ENCODE results near the gene BLOC1S6.

BLOC1S6 gene, protein sequence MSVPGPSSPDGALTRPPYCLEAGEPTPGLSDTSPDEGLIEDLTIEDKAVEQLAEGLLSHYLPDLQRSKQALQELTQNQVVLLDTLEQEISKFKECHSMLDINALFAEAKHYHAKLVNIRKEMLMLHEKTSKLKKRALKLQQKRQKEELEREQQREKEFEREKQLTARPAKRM

DNA sequence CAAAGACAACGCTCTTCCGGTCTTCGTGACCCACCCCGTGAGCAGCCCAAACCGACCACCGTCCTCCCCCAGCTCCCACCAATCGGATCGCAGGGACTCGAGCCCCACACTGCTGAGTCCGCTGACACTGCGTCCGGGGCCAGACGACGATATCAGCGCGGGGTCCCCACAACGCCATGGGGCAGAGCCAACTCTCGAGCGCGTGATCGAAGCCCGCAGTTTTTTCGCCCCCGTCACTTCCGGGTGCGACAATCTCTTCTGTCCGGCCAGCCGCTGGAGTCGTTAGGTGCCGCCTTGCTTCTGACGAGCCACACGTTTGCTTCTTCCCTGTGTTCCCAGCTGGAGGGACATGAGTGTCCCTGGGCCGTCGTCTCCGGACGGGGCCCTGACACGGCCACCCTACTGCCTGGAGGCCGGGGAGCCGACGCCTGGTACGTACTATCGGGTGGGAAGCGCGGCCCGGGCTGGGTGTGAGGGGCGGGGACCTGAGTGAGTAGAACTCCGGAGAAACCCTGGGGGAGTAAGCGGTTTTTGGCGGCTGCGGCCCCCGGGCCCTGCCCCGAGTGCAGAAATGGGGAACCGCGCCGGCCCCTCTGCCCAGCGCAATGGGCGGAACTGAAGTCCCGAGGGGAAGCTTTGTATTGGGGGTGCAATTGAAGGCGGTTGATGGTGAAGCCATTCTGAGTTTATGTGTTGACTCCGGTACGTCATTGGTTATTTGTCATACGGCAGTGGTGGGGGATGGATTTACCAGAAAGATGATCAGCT, at the start of gene BLOC1S6:
Gene BLOC1S6, plus strand, starts transcription at position 285 of the 768 bp plus-strand sequence. Its CDS starts 65 bp downstream, at position 350.
- DNase-seq (peak; percentile 90), ATAC-seq (peak; percentile 91)

DNA sequence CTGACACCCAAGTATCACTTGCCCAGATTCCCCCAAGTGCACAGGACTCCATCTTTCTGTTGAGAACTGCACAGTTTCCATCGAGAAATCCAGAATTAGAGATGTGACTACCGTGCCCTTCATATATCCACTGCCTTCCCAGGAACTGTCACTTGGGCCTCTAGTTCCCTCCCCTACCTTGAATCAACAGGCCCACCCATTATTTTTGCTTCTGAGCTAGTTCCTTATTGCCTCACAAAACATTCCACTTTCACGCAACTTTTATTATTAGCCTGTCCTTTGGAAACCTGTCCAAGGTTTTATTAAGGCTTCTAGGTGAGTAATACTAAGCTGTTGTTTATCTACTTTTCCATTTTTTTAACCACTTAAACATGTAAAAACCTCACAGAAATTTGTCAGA, 47.5 kb upstream of the BLOC1S6 start:
- no peak for ATAC-seq
- DNase-seq: no peak

DNA sequence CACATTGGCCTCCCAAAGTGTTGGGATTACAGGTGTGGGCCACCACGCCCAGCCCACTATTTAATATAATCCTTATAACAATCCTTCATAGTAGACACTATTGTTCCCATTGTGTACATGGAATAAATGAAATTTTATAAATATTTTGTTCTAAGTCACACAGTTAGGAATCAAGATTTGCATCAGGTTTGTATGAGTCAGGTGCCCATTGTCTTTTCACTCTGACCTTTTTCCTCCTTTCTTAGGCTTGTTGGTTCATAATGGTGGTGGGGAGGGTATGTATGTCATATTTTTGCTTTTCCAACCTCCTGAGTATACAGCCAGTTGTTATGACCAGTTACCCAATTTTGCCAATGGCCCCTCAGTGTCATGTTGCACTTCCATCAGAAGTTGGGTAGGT, 46.6 kb upstream of the BLOC1S6 start:
- ATAC-seq (no peak), DNase-seq (no peak)

DNA sequence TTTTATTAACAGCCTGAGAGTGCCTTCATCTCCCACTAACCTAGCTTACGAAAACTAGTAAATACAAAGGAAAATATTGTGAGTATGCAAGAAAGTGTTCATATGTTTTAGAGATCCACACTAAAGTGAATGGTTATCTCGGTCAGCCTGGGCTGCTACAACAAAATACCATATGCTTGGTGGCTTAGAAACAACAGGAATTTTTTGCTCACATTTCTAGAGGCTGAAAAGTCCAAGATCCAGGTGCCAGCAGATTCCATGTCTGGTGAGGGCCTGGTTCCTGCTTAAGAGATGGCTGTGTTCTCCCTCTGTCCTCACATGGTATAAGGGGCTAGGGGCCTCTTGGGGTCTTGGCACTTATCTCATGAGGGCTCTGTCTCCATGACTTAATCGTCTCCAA, 44.1 kb upstream of the BLOC1S6 start:
- ATAC-seq (no peak), DNase-seq (no peak)

DNA sequence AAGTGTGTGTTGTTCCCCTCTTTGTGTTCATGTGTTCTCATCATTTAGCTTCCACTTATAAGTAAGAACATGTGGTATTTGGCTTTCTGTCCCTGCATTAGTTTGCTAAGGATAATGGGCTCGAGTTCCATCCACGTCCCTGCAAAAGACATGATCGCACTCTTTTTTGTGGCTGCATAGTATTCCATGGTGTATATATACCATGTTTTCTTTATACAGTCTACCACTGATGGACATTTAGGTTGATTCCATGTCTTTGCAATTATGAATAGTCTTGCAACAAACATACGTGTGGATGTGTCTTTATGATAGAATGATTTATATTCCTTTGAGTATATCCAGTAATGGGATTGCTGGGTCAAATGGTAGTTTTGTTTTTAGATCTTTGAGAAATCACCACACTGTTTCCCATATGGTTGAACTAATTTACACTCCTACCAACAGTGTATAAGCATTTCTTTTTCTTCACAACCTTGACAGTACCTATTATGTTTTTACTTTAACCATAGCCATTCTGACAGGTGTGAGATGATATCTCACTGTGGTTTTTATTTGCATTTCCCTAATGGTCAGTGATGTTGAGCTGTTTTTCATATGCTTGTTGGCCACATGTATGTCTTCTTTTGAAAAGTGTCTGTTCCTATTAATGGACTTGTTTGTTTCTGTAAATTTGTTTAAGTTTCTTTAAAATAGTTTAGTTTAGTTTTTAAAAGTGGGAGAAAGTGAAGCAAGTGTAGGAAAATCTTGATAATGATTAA, 42.7 kb upstream of the BLOC1S6 start:
- no peak for ATAC-seq
- DNase-seq: no peak

DNA sequence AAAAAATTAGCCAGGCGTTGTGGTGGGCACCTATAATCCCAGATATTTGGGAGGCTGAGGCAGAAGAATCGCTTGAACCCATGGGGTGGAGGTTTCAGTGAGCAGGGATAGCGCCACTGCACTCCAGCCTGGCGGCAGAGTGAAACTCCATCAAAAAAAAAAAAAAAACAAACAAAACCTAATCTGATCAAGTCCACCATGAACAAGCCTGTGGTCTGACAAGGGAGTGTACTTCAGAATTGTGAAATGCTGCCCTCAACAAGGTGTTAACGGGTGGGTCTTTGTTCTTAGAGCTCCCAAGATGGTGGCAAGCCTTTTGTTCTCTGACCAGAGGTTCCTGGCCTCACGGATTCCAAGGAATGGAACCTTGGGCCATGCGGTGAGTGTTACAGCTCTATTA, 40.4 kb upstream of the BLOC1S6 start:
- ATAC-seq (no peak), DNase-seq (no peak)

DNA sequence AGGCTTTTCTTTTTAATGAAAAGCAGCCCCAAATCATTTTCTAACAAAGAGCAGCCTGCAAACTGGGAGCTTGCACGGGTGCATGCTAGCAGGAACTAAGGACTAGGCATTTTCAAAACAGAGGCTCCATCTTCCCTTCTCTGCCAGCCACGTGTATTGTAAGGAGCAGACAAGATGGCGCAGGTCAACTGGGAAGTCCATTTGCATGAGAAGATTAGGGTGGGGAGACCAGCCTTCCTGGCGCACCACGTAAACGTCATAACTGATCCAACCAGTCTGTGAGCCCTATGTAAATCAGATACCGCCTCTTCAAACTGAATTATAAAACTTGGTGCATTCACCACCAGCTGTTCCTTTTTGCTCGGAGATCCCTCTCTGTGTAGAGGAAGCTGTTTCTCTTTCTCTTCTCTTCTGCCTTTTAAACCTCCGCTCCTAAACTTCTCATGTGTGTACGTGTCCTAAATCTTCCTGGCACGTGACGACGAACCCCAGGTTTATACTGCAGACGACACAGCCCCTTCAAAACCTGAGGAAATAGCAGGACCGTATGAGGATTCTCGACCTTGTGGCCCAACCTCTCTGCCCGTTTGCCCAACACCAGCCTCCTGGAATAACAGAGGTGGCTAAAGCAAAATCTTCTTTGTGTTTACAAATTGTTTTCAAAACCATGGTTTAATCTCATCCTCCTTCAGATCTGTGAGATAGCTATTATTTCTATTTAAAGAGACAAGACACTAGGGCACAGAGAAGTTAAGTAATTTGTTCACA, 38.2 kb upstream of the BLOC1S6 start:
- ATAC-seq (no peak), DNase-seq (no peak)

DNA sequence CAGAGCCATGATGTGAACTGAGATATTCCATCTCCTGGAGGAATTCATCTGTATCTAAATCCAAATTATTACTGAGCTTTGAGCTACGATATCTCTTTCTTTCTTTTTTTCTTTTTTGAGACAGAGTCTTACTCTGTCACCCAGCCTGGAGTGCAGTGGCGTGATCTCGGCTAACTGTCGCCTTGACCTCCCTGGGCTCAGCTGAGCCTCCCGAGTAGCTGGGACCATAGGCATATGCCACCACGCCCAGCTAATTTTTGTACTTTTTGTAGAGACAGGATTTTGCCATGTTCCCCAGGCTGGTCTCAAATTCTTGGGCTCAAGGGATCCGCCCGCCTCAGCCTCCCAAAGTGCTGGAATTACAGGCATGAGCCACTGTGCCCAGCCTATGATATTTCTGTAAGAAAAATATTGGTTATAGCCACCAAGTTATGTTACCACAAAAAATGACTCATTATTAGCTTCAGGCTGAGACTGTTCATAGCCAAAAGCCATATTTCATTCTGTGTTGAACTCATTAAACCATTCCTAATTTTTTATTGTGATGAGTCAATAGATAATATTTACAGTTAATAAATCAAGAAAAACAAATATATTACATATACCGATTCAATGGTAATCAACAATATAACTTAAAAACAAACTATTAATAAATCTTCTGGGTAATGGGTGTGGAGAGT, 37.5 kb upstream of the BLOC1S6 start:
- no peak for ATAC-seq
- no peak for DNase-seq

DNA sequence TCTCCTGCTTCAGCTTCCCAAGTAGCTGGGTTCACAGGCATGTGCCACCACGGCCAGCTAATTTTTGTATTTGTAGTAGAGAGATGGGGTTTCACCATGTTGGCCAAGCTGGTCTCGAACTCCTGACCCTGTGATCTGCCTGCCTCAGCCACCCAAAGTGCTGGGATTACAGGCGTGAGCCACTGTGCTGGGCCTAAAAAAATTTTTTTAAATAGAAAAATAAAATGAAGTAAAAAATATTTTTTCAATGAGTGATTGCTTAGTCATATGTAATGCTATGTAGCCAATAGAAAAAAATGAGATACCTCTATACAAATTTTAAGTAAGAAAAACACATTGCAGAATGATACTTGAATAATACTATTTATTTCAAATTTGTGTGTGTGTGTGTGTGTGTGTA, 36.7 kb upstream of the BLOC1S6 start:
- ATAC-seq (no peak), DNase-seq (no peak)

DNA sequence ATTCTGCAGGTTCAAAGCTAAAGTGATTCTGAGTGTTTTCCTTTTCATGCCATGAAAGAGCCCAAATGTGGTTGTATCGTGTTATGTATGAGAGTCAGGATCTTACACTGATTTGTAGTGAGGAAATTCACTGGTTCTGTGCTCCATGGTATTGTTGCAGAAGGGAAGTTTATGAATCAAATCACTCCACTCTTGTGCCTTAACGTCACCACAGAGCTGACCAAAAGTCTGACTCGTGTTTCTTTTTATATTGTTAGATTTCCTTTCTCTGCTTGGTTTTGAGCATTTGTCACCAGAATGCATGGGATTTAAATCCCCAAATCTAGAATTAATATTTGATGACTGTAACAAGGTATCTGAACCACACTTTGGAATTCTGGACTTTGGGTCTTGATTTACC, 35.5 kb upstream of the BLOC1S6 start:
- DNase-seq: no peak
- no peak for ATAC-seq

DNA sequence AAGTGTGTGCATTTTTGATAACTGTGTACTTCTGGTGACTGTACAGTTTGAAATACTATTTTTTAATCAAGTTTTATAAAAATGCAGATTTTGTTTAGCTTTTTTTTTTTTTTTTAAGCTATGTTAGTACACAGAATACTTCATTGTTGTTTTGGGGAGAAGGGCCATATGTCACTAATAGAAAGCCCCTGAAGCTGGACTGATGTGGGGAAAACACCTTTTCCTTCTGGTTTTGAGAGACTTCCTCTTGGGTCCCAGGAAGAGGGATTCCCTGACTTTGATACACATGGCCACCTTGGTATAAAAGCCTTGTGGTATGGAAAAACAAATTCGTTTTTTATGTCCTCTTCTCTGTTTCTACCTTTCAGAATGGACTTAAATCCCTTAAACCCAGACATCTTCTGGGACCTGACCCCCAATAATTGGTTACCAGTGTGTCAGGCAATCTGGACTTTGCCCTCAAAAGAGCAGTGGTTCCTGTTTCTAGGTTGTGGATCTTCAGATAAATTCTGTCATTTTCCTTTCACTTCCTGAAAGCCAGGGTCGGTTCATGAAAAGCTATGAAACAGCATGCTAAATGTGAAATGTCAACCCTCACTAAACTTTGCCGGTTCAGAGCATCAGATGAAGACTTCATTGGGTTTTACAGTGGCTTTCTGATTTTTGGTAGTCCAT, 31.1 kb upstream of the BLOC1S6 start:
- no peak for DNase-seq
- no peak for ATAC-seq

DNA sequence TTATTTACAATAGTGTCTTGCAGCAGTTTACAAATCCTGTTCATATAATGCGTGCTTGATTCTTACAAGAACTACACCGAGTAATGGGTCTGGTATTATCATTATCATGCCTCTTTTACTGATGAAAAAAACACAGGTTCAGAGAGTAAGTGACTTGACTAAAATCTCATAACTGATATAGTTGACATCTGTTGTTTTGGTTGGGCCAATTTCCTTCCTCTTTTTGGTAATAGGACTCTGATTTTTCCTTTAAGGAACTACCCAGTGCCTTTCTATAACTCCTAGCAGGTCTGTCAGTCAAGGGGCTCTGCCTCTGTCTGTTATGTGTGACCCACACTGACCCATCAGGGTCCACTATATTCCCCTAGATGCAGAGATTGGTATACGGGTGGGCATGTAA, 14.6 kb upstream of the BLOC1S6 start:
- no peak for ATAC-seq
- DNase-seq: no peak

DNA sequence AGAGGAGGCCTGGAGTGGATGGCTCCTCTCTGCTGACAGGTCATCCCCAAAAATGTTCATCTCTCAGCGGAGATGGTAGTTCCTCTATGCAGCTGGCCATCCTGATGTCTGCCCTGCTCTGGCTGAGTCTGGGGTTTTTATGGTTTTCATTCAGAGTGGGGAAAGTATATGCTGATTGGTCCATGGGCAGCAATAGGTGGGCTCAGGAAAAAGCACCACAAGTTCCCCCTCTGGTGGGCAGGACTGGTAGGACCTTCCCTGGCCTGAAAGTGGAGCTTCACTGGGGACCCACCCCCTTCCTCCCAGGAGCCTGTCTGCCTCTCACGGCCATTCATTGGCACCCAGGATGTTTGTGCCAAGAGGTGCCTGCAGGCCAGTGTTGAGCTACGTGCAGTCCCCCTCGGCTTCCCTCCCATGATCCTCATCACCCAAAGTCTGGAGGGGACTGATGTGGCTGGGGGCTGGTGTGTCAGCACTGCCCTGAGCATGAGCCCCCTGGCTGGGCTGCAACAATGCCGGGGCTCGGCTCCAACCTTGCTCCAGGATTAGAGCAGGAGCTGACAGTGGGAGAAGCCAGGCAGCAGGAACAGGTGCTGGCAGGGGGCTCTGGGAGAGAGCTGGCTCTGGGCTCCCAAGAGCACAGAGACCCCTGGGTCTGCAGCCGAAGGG, 13.1 kb upstream of the BLOC1S6 start:
- DNase-seq (peak; percentile 34), ATAC-seq (peak; percentile 55)

DNA sequence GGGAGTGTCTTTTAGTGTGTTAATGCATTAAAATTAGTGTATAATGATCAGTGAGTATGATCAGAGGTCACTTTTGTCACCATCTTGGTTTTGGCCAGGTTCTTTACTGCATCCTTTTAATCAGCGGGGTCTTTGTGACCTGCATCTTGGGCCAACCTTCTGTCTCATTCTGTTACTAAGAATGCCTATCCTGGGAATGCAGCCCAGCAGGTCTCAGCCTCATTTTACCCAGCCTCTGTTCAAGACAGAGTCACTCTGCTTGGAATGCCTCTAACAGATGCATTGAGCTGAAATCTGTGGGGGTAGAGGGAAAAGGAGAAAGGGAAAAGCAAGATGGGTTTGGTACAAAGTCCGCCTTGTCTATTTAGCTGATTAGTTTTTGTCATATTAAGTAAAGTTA, 5.3 kb upstream of the BLOC1S6 start:
- ATAC-seq: no peak
- no peak for DNase-seq

DNA sequence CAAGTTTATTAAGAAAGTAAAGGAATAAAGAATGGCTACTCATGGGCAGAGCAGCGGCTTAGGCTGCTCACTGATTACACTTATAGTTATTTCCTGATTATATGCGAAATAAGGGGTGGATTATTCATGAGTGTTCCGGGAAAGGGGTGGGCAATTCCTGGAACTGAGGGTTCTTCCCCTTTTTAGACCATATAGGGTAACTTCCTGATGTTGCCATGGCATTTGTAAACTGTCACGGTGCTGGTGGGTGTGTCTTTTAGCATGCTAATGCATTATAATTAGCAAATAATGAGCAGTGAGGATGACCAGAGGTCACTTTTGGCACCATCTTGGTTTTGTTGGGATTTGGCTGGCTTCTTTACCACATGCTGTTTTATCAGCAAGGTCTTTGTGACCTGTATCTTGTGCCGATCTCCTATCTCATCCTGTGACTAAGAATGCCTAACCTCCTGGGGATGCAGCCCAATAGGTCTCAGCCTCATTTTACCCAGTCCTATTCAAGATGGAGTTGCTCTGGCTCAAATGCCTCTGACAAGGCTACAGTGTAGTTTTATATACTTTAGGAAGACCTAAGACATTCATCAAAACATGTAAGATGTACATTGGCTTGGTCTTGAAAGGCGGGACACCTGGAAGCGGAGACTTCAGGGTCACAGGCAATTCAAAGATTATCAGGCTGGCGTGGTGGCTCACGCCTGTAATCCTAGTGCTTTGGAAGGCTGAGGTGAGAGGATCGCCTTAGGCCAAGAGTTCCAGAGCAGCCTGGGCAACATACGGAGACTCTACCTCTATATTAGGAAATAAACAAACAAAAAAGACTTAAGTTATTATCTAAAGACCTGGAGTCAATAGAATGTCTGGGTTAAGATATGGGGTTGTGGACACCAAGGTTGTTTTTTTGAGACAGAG, 3.2 kb upstream of the BLOC1S6 start:
- no peak for ATAC-seq
- DNase-seq: peak; percentile 12

DNA sequence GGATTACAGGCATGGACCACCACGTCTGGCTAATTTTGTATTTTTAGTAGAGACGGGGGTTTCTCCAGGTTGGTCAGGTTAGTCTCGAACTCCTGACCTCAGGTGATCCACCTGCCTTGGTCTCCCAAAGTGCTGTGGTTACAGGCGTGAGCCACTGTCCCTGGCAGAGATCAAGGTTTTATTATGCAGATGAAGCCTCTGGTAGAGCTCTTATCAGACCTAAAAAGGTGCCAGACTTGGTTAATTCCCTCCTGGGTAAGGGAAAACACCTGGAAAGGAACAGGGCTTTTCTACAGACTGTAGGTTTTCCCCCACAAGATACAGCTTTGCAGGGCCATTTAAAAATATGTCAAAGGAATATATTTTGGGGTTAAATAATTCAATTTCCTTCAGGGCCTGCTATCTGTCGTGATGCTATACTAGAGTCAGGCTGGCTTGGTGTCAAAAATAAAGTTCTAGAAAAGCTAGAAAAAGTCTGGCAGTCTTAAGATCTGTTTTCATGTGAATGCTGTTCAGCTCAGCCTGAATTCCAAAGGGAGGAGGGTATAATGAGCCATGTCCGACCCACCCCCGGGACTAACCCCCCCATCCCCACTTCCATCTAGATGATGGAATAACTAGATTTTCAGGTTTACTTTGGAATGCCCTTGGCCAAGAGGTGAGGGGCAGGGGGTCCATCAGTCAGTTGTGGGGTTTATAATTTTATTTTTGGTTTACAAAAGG, 1.9 kb upstream of the BLOC1S6 start:
- ATAC-seq (no peak), DNase-seq (no peak)

DNA sequence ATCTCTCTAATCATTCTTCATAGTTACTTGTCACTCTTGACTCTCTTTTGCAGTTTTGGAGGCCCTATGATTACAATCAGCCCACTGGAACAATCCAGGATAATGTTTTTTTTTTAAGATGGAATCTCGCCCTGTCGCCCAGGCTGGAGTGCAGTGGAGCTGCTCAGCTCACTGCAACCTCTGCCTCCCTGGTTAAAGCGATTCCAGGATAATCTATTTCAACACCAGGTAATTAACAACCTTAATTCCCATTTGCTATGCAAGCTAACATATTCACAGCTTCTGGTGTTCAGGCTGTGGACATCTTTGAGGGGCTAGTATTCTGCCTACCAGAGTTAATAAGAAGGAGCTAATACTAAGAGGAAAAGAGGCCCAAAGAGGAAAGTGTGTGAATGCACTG, 1.1 kb upstream of the BLOC1S6 start:
- no peak for DNase-seq
- no peak for ATAC-seq

DNA sequence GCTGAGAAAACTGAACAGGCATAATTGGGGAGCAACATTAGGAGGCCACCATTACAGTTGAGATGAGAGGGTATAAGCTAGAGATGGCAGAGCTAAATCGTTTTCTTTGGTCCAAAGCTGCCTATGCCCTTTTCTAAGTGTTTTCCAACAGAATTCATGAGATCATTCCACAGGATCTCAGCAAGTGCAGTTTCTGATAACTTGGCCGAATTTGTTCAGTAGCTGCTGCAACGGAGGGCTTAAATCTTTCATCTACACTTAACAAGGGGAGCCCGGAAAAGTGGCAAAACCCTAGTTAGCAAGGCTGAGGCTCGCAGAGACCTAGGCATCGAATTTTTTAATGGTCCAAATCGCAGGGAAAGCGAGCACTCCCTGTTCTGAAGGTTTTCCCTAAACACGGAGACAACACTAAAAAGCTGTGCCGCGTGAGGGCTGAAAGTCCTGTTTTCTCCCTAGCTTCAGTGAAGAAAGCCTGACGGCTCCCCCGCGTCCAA, 531 bp upstream of the BLOC1S6 start:
- DNase-seq: no peak
- ATAC-seq: no peak

DNA sequence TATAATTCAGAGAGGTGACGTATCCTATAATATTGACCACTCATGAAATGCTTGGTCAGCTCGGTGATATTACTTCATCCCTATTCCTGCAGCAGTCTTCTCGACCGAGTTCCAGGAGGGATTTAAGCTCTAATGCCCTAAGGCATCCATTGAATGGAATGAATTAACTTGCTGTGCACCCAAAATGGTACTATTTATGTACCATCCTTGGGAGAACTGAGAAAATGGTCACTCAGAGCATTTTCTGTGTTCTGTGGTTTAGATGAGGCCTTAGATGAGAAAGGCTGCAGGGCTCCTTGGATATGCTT, 638 bp downstream of the BLOC1S6 start:
- DNase-seq (no peak), ATAC-seq (no peak)

Measured in stimulated activated naive CD8-positive, alpha-beta T cell treated with anti-CD3 and anti-CD28 coated beads, Interleukin-15, Interleukin-2, amounts not matched to agents 100 U/mL and 50 U/mL, for 24 hours (primary cell).